ENCODE results near the gene RPRML. TPM values are rescaled to one million over a fixed set of nuclear protein-coding genes. Genes with fewer than 3 reads are reported as not detected.

RPRML gene
- total RNA-seq, 4 donors from 2014 or later = 0.48 TPM; not detected in 3

DNA sequence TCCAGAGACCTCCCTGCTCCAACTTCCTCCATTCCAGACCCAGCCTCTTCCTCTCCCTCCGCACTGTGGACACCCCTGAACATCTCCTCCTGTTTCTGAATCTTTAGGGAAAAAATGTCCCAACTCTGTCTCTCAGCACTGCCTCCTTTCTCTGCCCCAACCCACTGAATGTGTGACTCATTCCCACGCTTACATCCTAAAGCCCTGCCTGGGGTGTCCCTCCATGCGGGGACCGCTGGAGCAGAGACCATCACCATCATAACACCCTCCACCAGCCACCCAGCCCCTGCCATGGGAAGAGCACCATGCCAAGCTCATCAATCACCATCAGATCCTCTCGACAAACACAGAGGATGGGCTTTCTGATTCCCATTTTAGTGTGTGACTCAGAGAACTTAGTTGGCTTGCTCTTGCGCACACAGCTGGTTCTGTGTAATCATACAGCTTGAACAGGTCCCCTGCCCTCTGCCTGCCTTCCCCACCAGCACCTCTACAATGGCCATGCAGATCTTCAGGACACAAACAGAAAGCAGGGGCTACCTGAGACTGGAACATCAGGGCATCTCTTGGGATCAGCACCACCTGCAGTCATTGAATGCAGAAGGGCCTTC lies 10.7 kb downstream of the RPRML start:
- Histone ChIP-seq H3K27ac (no peak overlapping the region), H3K9me3 (no peaks in the 10 kb centered on the region), H3K36me3 (no peaks in the 10 kb centered on the region), H3K4me1 (peaks cover 0 to 5% (median 0%) of the 10 kb centered on the region in 4 donors), H3K27me3 (no peaks in the 10 kb centered on the region), H3K4me3 (no peak overlapping the region)
- 69 to 90% methylated on average over 4 to 6 of the region's 6 CpGs for WGBS, 2 donors (ENCODE audit: low coverage in 1 of 2)
- intact Hi-C loops (cut with DNase I; ENCODE audit: low total_unique reads) (no loop called here), in situ Hi-C loops (cut with MboI; ENCODE audit: low pct_ligation_motif_present in 1 of 4, low pct_unique_long_range_greater_than_20kb in 1 of 4, low sequenced_read_pairs in 3 of 4) (no loop called here)
- TF ChIP-seq, protein P1, sequence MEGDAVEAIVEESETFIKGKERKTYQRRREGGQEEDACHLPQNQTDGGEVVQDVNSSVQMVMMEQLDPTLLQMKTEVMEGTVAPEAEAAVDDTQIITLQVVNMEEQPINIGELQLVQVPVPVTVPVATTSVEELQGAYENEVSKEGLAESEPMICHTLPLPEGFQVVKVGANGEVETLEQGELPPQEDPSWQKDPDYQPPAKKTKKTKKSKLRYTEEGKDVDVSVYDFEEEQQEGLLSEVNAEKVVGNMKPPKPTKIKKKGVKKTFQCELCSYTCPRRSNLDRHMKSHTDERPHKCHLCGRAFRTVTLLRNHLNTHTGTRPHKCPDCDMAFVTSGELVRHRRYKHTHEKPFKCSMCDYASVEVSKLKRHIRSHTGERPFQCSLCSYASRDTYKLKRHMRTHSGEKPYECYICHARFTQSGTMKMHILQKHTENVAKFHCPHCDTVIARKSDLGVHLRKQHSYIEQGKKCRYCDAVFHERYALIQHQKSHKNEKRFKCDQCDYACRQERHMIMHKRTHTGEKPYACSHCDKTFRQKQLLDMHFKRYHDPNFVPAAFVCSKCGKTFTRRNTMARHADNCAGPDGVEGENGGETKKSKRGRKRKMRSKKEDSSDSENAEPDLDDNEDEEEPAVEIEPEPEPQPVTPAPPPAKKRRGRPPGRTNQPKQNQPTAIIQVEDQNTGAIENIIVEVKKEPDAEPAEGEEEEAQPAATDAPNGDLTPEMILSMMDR (IDR thresholded peaks at IDR 0.05) = no peak
- TF ChIP-seq EP300 (IDR thresholded peaks at IDR 0.05; ENCODE audit: low read depth) = no peak
- no peak for TF ChIP-seq POLR2AphosphoS5 (IDR thresholded peaks at IDR 0.05)
- TF ChIP-seq POLR2A (IDR thresholded peaks at IDR 0.05) = no peak
- no peak for DNase-seq

DNA sequence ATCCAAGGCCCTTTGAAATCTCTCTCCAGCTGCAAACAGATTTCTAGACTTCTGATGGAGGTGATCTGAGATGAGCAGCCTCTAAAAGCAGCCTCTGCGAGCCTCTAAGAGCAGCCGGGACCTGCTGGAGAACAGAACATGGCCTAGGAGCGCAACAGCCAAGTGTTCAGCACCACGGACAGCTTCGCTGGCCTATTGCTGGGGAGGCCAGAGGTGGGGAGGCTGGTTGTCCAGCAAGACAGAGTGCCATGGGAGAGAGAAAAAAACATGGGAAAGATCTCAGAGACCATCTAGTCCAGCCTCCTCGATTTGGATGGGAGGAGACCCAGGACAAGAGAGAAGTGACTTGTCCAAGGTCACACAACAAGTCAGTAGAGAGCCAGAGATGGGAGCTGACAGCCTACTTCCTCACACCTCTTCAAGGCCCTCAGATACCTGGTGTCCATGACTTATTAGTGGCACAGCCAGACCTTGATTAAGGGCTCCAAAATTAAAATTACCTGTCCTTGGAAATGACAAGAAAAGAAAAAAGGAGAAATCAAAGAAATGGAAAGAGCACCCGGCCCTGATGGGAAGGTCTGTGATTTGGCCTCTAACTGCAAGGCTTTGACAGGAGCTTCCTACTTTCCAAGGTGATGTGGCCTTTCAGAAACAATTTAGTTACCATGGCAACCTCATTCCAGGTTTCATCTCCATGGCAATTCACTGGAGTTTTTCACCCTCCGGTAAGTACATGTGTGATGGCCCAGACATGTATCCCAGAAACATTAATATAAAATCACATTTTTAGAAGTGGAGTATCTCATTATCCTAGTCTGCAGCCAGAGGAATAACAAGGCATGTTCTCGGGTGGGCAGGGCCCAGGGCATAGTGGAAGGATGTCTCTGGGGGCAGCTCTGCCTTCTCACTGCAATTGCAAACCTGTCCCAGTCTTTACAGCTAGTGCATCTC lies 14.5 kb downstream of the RPRML start:
- DNase-seq = no peak
- Histone ChIP-seq H3K4me1 (no peaks in the 10 kb centered on the region), H3K27me3 (no peaks in the 10 kb centered on the region), H3K9me3 (no peaks in the 10 kb centered on the region), H3K4me3 (no peak overlapping the region), H3K27ac (no peak overlapping the region), H3K36me3 (no peaks in the 10 kb centered on the region)
- intact Hi-C loops (cut with DNase I; ENCODE audit: low total_unique reads) = no loop called here
- TF ChIP-seq, protein P1 (IDR thresholded peaks at IDR 0.05) = no peak
- TF ChIP-seq POLR2AphosphoS5 (IDR thresholded peaks at IDR 0.05) (no peak), EP300 (IDR thresholded peaks at IDR 0.05; ENCODE audit: low read depth) (no peak), POLR2A (IDR thresholded peaks at IDR 0.05) (no peak)
- WGBS, 2 donors (ENCODE audit: low coverage in 1 of 2) = 57 to 84% methylated on average over 1 to 9 of the region's 9 CpGs
- in situ Hi-C loops (cut with MboI; ENCODE audit: low pct_ligation_motif_present in 1 of 4, low pct_unique_long_range_greater_than_20kb in 1 of 4, low sequenced_read_pairs in 3 of 4) = no loop called here

DNA sequence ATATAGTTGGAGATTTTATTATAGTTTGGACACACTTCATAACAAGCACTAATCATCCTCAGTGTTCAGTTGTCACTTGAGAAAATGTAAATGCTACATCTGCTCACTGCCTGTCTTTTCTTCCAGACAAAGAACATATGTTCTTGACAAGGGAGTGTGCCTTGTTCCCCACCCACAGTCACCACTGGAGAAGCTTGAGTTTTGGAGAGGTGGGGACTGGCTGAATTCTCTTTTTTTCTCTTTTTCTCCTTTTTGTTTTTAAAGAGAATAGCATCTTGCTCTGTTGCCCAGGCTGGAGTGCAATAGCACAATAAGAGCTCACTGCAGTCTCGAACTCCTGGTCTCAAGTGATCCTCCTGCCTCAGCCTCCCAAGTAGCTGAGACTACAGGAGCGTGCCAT lies 15.5 kb downstream of the RPRML start:
- H3K9me3 ChIP-seq = no peaks in the 10 kb centered on the region
- no peak overlapping the region for H3K27ac ChIP-seq
- intact Hi-C loops (cut with DNase I; ENCODE audit: low total_unique reads) (no loop called here), in situ Hi-C loops (cut with MboI; ENCODE audit: low pct_ligation_motif_present in 1 of 4, low pct_unique_long_range_greater_than_20kb in 1 of 4, low sequenced_read_pairs in 3 of 4) (no loop called here)
- TF ChIP-seq POLR2AphosphoS5 (IDR thresholded peaks at IDR 0.05) (no peak), POLR2A (IDR thresholded peaks at IDR 0.05) (no peak), EP300 (IDR thresholded peaks at IDR 0.05; ENCODE audit: low read depth) (no peak)
- TF ChIP-seq, protein P1 (IDR thresholded peaks at IDR 0.05) = no peak
- H3K27me3 ChIP-seq = no peaks in the 10 kb centered on the region
- 72% methylated on average over 2 of the region's 2 CpGs; no CpG with 5 or more reads in 1 of the 2 donors for whole genome bisulfite sequencing, 2 donors (ENCODE audit: low coverage in 1 of 2)
- no peaks in the 10 kb centered on the region for H3K36me3 ChIP-seq
- DNase-seq = no peak
- no peak overlapping the region for H3K4me3 ChIP-seq
- no peaks in the 10 kb centered on the region for H3K4me1 ChIP-seq

DNA sequence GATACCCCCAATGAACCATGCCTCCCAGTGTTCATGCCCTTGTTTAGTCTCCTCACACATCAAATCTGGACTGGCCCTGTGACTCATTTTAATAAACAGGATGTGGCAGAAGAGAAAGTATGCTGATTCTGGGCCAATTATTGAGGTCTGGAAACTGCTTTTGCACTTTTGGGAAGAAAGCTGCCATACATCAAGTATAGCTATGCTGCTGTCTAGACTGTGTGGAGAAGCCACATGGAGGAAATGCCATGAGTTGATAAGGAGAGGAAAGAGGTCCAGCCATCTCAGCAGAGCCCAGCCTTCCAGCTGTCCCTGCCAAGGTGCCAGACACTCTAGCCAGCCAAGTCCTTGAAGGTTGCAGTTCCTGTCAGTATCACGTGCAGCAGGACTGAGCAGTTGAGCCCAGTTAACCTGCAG lies 16.7 kb downstream of the RPRML start:
- in situ Hi-C loops (cut with MboI; ENCODE audit: low pct_ligation_motif_present in 1 of 4, low pct_unique_long_range_greater_than_20kb in 1 of 4, low sequenced_read_pairs in 3 of 4) = no loop called here
- H3K4me3 ChIP-seq = no peak overlapping the region
- H3K4me1 ChIP-seq = no peaks in the 10 kb centered on the region
- intact Hi-C loops (cut with DNase I; ENCODE audit: low total_unique reads) = no loop called here
- no peaks in the 10 kb centered on the region for H3K36me3 ChIP-seq
- no peaks in the 10 kb centered on the region for H3K9me3 ChIP-seq
- no peak overlapping the region for H3K27ac ChIP-seq
- H3K27me3 ChIP-seq = no peaks in the 10 kb centered on the region
- 0 to 17% methylated on average over 1 of the region's 1 CpG for WGBS, 2 donors (ENCODE audit: low coverage in 1 of 2)
- TF ChIP-seq EP300 (IDR thresholded peaks at IDR 0.05; ENCODE audit: low read depth) (no peak), POLR2AphosphoS5 (IDR thresholded peaks at IDR 0.05) (no peak), POLR2A (IDR thresholded peaks at IDR 0.05) (no peak)
- TF ChIP-seq, protein P1 (IDR thresholded peaks at IDR 0.05) = no peak
- DNase-seq = no peak

All from transverse colon (tissue), 4 donors.